Lower leg skin (tissue), 4 donors: ENCODE data around the gene PRDM4. TPM values are rescaled to one million over a fixed set of nuclear protein-coding genes. Genes with fewer than 3 reads are reported as not detected.
"Not testable (repeated sequence)": the region's sequence is repeated elsewhere in the genome, so short reads cannot be mapped to it uniquely, and the experiment has no call there.

Experiments used
- DNase-seq, 2 donors: peaks; one replicate each; pipeline ENCODE4 v3.0.0-alpha.2; 2019; ENCODE audit warnings: low spot score in 2 of 2
- H3K4me3 ChIP-seq: fragments of 200-600 bp; sonication (generic); 2 replicates; pipeline ENCODE4 v1.5.1; 2017; ENCODE audit warnings: mild to moderate bottlenecking, low read depth; ENCODE audit not compliant: poor library complexity, severe bottlenecking
- POLR2A ChIP-seq, 2 donors: fragments of 450-650 bp; IDR thresholded peaks; one replicate each; pipeline ENCODE4 v1.6.1; 2016 to 2017; ENCODE audit warnings: antibody characterized with exemption in 2 of 2, mild to moderate bottlenecking in 1 of 2, moderate library complexity in 1 of 2
- WGBS, 2 donors: methylation state at CpG; one replicate each; pipeline ENCODE4 v1.1.5; 2018; 5-methylcytosine and 5-hydroxymethylcytosine counted together
- intact Hi-C: fragments of 100-400 bp; cut with DNase I; formaldehyde crosslinking; loops from one replicate; pipeline ENCODE4 v1.15.0; 2023; ENCODE audit warnings: low total_unique reads
- total RNA-seq, 4 donors: library from RNA; depleted of rRNA; stranded (reverse); fragments of >200 nt; gene quantifications; one replicate each; pipeline ENCODE4 v1.1.0, GENCODE V29; 2016
- TF ChIP-seq, protein P1 (sequence below), 3 donors: fragments of 450-650 bp; IDR thresholded peaks; one replicate each; pipeline ENCODE4 v1.5.1; 2016; ENCODE audit warnings: antibody characterized with exemption in 3 of 3, mild to moderate bottlenecking in 3 of 3, moderate library complexity in 2 of 3

The PRDM4 gene
- total RNA-seq, 4 donors from 2014 or later, result 15.4 to 37.3 (median 21.6) TPM

DNA sequence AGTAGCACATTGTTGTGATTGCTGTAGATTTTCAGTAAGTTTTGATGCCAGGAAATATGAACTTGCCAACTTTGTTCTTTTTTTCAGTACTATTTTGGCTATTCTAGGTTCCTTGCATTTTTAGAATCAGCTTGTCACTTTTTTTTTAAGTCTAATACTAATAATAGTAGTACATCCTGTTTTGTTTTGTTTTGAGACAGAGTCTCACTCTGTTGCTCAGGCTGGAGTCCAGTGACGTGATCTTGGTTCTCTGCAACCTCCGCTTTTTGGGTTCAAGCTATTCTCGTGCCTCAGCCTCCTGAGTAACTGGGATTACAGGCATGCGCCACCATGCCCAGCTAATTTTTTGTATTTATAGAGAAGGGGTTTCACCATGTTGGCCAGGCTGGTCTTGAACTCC lies 58.8 kb downstream of the PRDM4 start:
- no peak overlapping the region for H3K4me3 ChIP-seq
- DNase-seq, result no peak
- 87 to 91% methylated on average over 4 of the region's 4 CpGs for WGBS, 2 donors
- TF ChIP-seq, protein P1, sequence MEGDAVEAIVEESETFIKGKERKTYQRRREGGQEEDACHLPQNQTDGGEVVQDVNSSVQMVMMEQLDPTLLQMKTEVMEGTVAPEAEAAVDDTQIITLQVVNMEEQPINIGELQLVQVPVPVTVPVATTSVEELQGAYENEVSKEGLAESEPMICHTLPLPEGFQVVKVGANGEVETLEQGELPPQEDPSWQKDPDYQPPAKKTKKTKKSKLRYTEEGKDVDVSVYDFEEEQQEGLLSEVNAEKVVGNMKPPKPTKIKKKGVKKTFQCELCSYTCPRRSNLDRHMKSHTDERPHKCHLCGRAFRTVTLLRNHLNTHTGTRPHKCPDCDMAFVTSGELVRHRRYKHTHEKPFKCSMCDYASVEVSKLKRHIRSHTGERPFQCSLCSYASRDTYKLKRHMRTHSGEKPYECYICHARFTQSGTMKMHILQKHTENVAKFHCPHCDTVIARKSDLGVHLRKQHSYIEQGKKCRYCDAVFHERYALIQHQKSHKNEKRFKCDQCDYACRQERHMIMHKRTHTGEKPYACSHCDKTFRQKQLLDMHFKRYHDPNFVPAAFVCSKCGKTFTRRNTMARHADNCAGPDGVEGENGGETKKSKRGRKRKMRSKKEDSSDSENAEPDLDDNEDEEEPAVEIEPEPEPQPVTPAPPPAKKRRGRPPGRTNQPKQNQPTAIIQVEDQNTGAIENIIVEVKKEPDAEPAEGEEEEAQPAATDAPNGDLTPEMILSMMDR (IDR thresholded peaks at IDR 0.05), result no peak
- TF ChIP-seq POLR2A (IDR thresholded peaks at IDR 0.05), result no peak
- intact Hi-C loops, result no loop called here

DNA sequence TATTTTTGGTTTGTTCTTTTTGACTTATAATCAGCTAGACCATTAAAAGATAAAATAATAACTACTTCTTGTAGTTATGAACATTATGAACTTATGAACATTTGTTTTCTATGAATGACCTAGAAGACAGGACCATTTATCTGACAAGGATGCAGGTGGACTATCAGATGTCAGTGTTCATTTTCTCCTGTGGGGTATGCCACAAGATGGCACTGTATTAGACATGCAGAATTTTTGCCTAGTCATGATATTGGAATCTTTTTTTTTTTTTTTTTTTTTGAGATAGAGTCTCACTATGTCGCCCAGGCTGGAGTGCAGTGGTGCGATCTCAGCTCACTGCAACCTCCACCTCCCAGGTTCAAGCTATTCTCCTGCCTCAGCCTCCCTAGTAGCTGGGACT lies 65.2 kb downstream of the PRDM4 start:
- intact Hi-C loops, H3K4me3 ChIP-seq, DNase-seq: not testable (repeated sequence)
- WGBS, 2 donors, result 85 to 89% methylated on average over 2 of the region's 2 CpGs

DNA sequence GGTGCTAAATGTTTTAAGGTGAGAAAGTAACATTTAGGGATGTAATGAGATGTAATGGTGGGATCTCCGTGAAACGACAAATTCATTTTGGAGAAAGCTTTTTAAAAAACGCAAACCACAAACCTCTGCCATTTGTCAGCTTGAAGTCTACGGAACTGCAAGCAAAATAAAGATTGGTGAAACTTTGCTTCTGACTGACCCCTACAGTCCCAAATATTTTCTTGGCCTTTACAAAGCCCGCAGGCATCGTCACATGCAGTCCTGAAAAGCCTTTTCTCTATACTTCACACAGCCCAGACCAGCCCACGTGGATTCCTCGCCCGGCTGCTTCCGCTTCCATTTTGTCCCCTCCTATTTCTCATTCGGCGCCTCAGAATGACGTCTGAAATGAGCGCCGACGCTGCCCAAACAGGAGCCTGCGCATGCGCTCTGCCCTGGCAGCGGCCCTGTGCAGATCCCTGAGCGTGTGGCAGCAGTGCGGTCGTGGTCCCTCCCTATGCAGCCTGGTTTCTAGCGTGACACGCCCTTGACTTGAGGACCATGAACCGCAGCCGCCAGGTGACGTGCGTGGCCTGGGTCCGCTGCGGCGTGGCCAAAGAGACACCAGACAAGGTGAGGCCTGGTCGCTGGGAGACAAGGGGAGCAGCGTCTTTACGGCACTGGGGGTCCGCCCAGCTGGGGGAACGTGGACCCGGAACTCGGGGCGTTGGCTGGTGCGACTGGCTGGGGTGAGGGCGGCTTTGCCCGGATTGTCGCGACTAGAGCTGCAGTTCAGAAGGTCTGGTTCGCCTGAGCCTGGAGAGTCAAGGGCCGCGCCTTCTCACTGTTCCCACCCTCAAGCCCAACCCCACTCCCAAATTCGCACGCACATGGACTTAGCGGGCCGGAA lies 75.3 kb downstream of the PRDM4 start, which contains the start of gene PWP1:
Gene PWP1 (plus strand): TSS at position 440 of the 889 bp plus-strand sequence. CDS start 101 bp downstream, at position 541.
- DNase-seq, result peak; percentile 91 to 98
- TF ChIP-seq, protein P1 (IDR thresholded peaks at IDR 0.05), result no peak
- no peak for TF ChIP-seq POLR2A (IDR thresholded peaks at IDR 0.05)
- WGBS, 2 donors, result 0 to 1% methylated on average over 30 to 49 of the region's 51 CpGs
- peak within 1 kb of the TSS; percentile 99 for H3K4me3 ChIP-seq
- intact Hi-C loops, result loop anchor here (5.0 kb wide), 1 partner anchor 1658 kb away; no protein-coding TSS in a partner anchor

DNA sequence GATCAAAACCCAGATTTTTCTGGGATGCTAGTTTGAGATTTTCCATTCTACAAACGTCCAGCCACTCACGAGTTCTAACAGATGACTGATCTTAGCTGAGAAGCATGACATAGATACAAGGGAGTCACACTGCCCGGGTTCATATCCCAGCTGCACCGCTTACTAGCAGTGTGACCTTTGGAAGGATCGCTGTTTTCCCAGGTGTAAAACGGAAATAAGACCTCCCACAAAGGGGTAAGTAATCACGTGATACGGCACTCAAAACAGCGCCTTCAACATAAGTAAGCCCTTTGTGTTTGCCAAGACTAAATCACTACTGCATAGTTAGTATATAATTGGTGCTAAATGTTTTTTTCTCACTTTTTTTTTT lies 76.0 kb downstream of the PRDM4 start:
- intact Hi-C loops, result loop anchor here (5.0 kb wide), 1 partner anchor 1658 kb away; no protein-coding TSS in a partner anchor
- no peak for DNase-seq
- TF ChIP-seq POLR2A (IDR thresholded peaks at IDR 0.05), result no peak
- TF ChIP-seq, protein P1 (IDR thresholded peaks at IDR 0.05), result no peak
- 6 to 10% methylated on average over 9 of the region's 9 CpGs for WGBS, 2 donors
- peak overlapping the region; percentile 99 for H3K4me3 ChIP-seq

DNA sequence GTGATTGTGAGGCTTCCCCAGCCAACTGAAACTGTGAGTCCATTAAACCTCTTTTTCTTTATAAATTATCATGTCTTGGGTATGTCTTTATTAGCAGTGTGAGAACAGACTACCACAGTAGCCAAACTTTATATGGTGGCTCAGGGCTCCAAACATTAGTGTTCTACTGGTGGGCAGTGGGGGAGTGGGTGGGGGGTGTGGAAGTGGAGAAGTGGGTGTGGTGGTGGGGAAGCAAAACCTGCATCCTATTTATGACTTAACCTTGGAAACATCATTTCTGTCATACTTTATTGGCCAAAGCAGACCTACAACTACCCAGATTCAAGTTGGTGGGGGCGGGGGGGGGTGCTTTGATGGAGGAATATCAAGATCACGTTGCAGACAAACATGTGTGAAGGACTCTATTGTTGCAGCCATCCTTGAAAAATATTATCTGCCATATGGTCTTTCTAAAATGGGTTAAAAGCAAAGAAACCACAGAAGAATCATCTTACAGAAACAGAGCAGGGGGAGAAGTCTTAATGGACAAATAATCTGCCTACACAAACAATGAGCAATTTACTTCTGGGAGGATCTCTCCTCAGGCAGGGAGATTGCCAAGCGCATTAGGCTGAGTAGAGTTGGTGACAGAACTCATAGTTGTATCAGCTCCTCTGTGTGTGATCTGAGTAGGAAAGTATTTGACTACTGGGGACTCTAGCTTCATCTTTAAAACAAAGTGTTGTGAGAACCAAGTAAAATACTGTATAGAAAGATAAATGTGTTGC lies 76.7 kb downstream of the PRDM4 start:
- intact Hi-C loops, result no loop called here
- no peak overlapping the region for H3K4me3 ChIP-seq
- DNase-seq, result no peak
- TF ChIP-seq, protein P1 (IDR thresholded peaks at IDR 0.05), result no peak
- no peak for TF ChIP-seq POLR2A (IDR thresholded peaks at IDR 0.05)
- WGBS, 2 donors, result 59 to 72% methylated on average over 3 of the region's 3 CpGs

Other genes starting within 250 kb of the PRDM4 start
- 10 to 100 TPM; 47.2 to 84.9 (median 49.9) TPM for gene PWP1, start 75.3 kb downstream of the PRDM4 start, total RNA-seq
- gene ASCL4, start 13.6 kb upstream of the PRDM4 start, total RNA-seq, result under 1 TPM in 1 of 4 donors, not detected in 3; 0.13 TPM